Neural progenitor cell (in vitro differentiated cells): Measurements from ENCODE around the gene STEAP2. TPM values are rescaled to one million over a fixed set of nuclear protein-coding genes. Genes with fewer than 3 reads are reported as not detected.
A peak's percentile ranks its signal among the peaks of the same experiment; 100 is the strongest.

Experiments used
- DNase-seq: peaks from one replicate; pipeline ENCODE4 v3.0.0-alpha.2; 2016; ENCODE audit warnings: low spot score
- H2AFZ ChIP-seq: fragments of 200-600 bp; sonication (generic); replicated peaks from 2 replicates; pipeline ENCODE4 v1.6.1; 2016; ENCODE audit warnings: antibody characterized with exemption
- H3F3A ChIP-seq: fragments of 200-600 bp; sonication (generic); 2 replicates; pipeline ENCODE4 v1.6.1; 2016; ENCODE audit warnings: antibody characterized with exemption, low read depth
- H3K27ac ChIP-seq: fragments of 200-600 bp; sonication (generic); 2 replicates; pipeline ENCODE4 v1.5.1; 2016; ENCODE audit warnings: mild to moderate bottlenecking
- H3K27me3 ChIP-seq: fragments of 200-600 bp; sonication (generic); 2 replicates; pipeline ENCODE4 v1.6.1; 2016; ENCODE audit warnings: mild to moderate bottlenecking, moderate library complexity
- H3K36me3 ChIP-seq: fragments of 200-600 bp; sonication (generic); 2 replicates; pipeline ENCODE4 v1.5.1; 2016
- H3K4me1 ChIP-seq: fragments of 200-600 bp; sonication (generic); 2 replicates; pipeline ENCODE4 v1.6.1; 2016; ENCODE audit warnings: mixed run types
- H3K4me2 ChIP-seq: fragments of 200-600 bp; sonication (generic); 2 replicates; pipeline ENCODE4 v1.6.1; 2016
- H3K4me3 ChIP-seq: fragments of 200-600 bp; sonication (generic); 2 replicates; pipeline ENCODE4 v1.5.1; 2016
- H3K79me2 ChIP-seq: fragments of 200-600 bp; sonication (generic); 2 replicates; pipeline ENCODE4 v1.6.1; 2016; ENCODE audit warnings: low read depth
- H3K9ac ChIP-seq: fragments of 200-600 bp; sonication (generic); 2 replicates; pipeline ENCODE4 v1.6.1; 2016
- H3K9me3 ChIP-seq: fragments of 200-600 bp; sonication (generic); 2 replicates; pipeline ENCODE4 v1.5.1; 2016; ENCODE audit warnings: low read depth
- H4K20me1 ChIP-seq: fragments of 200-600 bp; sonication (generic); 2 replicates; pipeline ENCODE4 v1.6.1; 2016; ENCODE audit warnings: low read depth
- H3K27ac Mint-ChIP-seq: 3 replicates; pipeline ENCODE4 v1.8.0; 2021; ENCODE audit warnings: mixed read lengths
- H3K27me3 Mint-ChIP-seq: 2 replicates; pipeline ENCODE4 v1.8.0; 2022; ENCODE audit warnings: low read depth, mild to moderate bottlenecking, inconsistent platforms, moderate library complexity, mixed read lengths; ENCODE audit not compliant: insufficient read depth
- H3K36me3 Mint-ChIP-seq: 3 replicates; pipeline ENCODE4 v1.8.0; 2021; ENCODE audit warnings: mixed read lengths
- H3K4me1 Mint-ChIP-seq: 3 replicates; pipeline ENCODE4 v1.8.0; 2021; ENCODE audit warnings: mixed read lengths
- H3K4me3 Mint-ChIP-seq: 3 replicates; pipeline ENCODE4 v1.8.0; 2021; ENCODE audit warnings: mild to moderate bottlenecking, moderate library complexity, mixed read lengths
- H3K9me3 Mint-ChIP-seq: 3 replicates; pipeline ENCODE4 v1.8.0; 2020; ENCODE audit warnings: mixed read lengths
- EZH2 ChIP-seq: fragments of 200-600 bp; sonication (generic); IDR thresholded peaks from 2 replicates; pipeline ENCODE4 v1.6.1; 2017; ENCODE audit warnings: antibody characterized with exemption, mild to moderate bottlenecking, moderate library complexity
- EZH2phosphoT487 ChIP-seq: fragments of 200-600 bp; sonication (generic); IDR thresholded peaks from 2 replicates; pipeline ENCODE4 v1.6.1; 2017; ENCODE audit warnings: antibody characterized with exemption
- total RNA-seq: library from RNA; depleted of rRNA; stranded (reverse); fragments of >200 nt; gene quantifications from 2 replicates; pipeline ENCODE4 v1.2.3, GENCODE V29; 2015; ENCODE audit warnings: low replicate concordance
- TF ChIP-seq, protein P1 (sequence below): fragments of 200-600 bp; sonication (generic); IDR thresholded peaks from 2 replicates; pipeline ENCODE4 v1.5.1; 2017; ENCODE audit warnings: antibody characterized with exemption, mild to moderate bottlenecking

The STEAP2 gene
- total RNA-seq, 1 donor from 2014 or later, result 3.6 TPM

DNA sequence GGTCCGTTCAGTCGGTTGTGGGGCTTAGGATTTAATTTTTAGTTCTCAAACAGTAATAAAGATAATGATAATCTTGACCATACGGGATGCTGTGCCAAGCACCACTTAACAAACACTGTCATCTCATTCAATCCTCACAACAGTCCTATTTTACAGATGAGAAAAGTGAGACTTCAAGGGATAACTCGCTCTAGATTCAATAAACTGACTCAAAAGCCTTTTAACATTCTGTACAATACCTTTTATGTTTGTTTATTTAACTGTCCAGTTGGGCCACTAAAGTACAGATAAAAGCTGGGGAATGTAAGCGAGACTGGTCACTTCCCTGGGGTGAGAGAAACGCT lies 33.0 kb downstream of the STEAP2 start:
- Histone ChIP-seq H3K4me2 (peak overlapping the region; percentile 96), H3K27ac (no peak overlapping the region), H3K27me3 (peaks cover 15% of the 10 kb centered on the region), H3K79me2 (no peaks in the 10 kb centered on the region), H3K36me3 (no peaks in the 10 kb centered on the region), H3K9me3 (no peaks in the 10 kb centered on the region), H4K20me1 (no peaks in the 10 kb centered on the region), H3K9ac (no peak overlapping the region), H3K4me1 (peaks cover 7% of the 10 kb centered on the region), H3F3A (peaks cover 18% of the 10 kb centered on the region), H3K4me3 (peak overlapping the region; percentile 87), H2AFZ (peak overlapping the region; percentile 99)
- no peak for TF ChIP-seq EZH2
- TF ChIP-seq, protein P1, sequence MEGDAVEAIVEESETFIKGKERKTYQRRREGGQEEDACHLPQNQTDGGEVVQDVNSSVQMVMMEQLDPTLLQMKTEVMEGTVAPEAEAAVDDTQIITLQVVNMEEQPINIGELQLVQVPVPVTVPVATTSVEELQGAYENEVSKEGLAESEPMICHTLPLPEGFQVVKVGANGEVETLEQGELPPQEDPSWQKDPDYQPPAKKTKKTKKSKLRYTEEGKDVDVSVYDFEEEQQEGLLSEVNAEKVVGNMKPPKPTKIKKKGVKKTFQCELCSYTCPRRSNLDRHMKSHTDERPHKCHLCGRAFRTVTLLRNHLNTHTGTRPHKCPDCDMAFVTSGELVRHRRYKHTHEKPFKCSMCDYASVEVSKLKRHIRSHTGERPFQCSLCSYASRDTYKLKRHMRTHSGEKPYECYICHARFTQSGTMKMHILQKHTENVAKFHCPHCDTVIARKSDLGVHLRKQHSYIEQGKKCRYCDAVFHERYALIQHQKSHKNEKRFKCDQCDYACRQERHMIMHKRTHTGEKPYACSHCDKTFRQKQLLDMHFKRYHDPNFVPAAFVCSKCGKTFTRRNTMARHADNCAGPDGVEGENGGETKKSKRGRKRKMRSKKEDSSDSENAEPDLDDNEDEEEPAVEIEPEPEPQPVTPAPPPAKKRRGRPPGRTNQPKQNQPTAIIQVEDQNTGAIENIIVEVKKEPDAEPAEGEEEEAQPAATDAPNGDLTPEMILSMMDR, result no peak
- TF ChIP-seq EZH2phosphoT487, result no peak
- H3K36me3 Mint-ChIP-seq, result no peaks in the 10 kb centered on the region
- H3K9me3 Mint-ChIP-seq, result no peaks in the 10 kb centered on the region
- H3K27me3 Mint-ChIP-seq, result peaks cover 2% of the 10 kb centered on the region
- no peak for DNase-seq
- peaks cover 13% of the 10 kb centered on the region for H3K4me1 Mint-ChIP-seq
- peak overlapping the region; percentile 96 for H3K4me3 Mint-ChIP-seq
- peak overlapping the region; percentile 87 for H3K27ac Mint-ChIP-seq

DNA sequence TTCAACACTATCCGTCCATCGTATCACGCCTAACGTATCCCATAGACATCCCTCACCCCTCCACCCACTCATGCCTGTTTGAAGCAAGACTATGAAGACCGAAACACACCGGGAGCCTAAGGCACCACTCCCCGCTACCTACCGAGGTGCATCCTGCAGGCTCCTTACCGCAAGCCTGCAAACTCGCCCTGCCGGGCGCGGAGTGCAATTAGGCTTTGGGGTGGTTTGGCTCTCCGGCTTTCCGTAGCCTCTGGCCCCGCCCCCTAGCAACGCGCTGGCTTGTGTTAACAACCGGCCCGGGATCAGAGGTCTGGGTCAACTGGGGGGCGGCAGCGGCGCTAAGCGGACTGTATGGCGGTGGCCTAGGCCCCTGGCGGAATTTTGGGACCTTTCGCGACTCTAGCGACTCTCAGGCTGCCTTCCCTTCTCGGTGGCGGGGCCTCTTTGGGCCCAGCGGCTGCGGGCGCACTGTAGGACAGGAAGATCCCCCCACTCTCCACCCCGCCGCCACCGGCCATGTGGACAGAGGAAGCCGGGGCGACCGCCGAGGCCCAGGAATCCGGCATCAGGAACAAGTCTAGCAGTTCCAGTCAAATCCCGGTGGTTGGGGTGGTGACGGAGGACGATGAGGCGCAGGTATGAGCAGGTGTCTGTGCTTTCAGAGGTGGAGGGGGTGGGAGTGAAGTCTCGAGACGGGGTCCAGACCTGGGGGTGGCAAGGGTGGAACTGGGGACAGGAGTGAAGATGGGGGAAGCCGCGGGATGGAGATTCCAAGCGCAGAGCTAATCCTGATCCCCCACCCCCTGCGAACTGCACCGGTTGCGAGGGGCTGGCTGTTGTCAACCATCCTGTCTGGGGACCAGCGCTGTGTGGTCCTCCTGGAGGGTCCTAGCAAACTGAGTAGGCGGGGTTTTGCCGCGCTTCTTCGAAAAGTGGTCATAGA lies 33.6 kb downstream of the STEAP2 start, which contains the start of gene CFAP69:
CFAP69 (plus strand) TSS at position 266 of the 943 bp plus-strand sequence; CDS start at position 517, 251 bp downstream.
- Mint-ChIP-seq H3K4me3 (peak within 1 kb of the TSS; percentile 96), H3K27ac (peak within 1 kb of the TSS; percentile 87), H3K4me1 (peaks cover 13% of the 10 kb centered on the region), H3K27me3 (peaks cover 2% of the 10 kb centered on the region), H3K9me3 (no peaks in the 10 kb centered on the region), H3K36me3 (no peaks in the 10 kb centered on the region)
- H3K27me3 ChIP-seq, result peaks cover 15% of the 10 kb centered on the region
- no peaks in the 10 kb centered on the region for H4K20me1 ChIP-seq
- H3K4me2 ChIP-seq, result peak within 1 kb of the TSS; percentile 96
- H3K27ac ChIP-seq, result no peak within 1 kb of the TSS
- TF ChIP-seq EZH2 (no peak), EZH2phosphoT487 (peak; percentile 1)
- TF ChIP-seq, protein P1, result peak; percentile 37
- H2AFZ ChIP-seq, result peak within 1 kb of the TSS; percentile 99
- H3K79me2 ChIP-seq, result no peaks in the 10 kb centered on the region
- peak; percentile 96 for DNase-seq
- no peaks in the 10 kb centered on the region for H3K36me3 ChIP-seq
- H3F3A ChIP-seq, result peaks cover 18% of the 10 kb centered on the region
- no peaks in the 10 kb centered on the region for H3K9me3 ChIP-seq
- no peak within 1 kb of the TSS for H3K9ac ChIP-seq
- peak within 1 kb of the TSS; percentile 87 for H3K4me3 ChIP-seq
- peaks cover 7% of the 10 kb centered on the region for H3K4me1 ChIP-seq

DNA sequence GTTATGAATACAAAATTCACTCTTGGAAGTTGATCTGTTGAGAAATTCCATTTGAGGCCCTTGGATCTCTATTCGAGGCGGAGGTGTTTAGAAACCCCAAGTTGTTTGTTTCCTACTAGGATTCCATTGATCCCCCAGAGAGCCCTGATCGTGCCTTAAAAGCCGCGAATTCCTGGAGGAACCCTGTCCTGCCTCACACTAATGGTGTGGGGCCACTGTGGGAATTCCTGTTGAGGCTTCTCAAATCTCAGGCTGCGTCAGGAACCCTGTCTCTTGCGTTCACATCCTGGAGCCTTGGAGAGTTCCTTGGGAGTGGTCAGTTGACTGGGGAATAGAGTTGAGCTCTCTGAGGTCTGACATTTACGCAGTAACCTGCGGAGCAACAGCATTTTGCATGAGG lies 34.6 kb downstream of the STEAP2 start:
- H3K36me3 ChIP-seq, result no peaks in the 10 kb centered on the region
- no peaks in the 10 kb centered on the region for H4K20me1 ChIP-seq
- no peak overlapping the region for H3K27ac ChIP-seq
- H3F3A ChIP-seq, result peaks cover 18% of the 10 kb centered on the region
- H3K4me3 ChIP-seq, result peak overlapping the region; percentile 87
- no peaks in the 10 kb centered on the region for H3K79me2 ChIP-seq
- peak overlapping the region; percentile 99 for H2AFZ ChIP-seq
- peaks cover 15% of the 10 kb centered on the region for H3K27me3 ChIP-seq
- Mint-ChIP-seq H3K36me3 (no peaks in the 10 kb centered on the region), H3K27ac (no peak overlapping the region), H3K4me3 (peak overlapping the region; percentile 96), H3K4me1 (peaks cover 13% of the 10 kb centered on the region), H3K27me3 (peaks cover 2% of the 10 kb centered on the region), H3K9me3 (no peaks in the 10 kb centered on the region)
- peak; percentile 72 for DNase-seq
- H3K4me2 ChIP-seq, result peak overlapping the region; percentile 96
- H3K9me3 ChIP-seq, result no peaks in the 10 kb centered on the region
- no peak overlapping the region for H3K9ac ChIP-seq
- H3K4me1 ChIP-seq, result peaks cover 7% of the 10 kb centered on the region
- TF ChIP-seq EZH2, result no peak
- TF ChIP-seq EZH2phosphoT487, result no peak
- TF ChIP-seq, protein P1, result no peak
